Smooth muscle cell (in vitro differentiated cells): ENCODE results near the gene SLC66A3. TPM values are rescaled to one million over a fixed set of nuclear protein-coding genes. Genes with fewer than 3 reads are reported as not detected.

Source experiments
- DNase-seq: peaks from one replicate; lab custom pipeline; 2025; ENCODE audit not compliant: unreplicated experiment; lab: John Stamatoyannopoulos, UW
- H2AFZ ChIP-seq: fragments of 200-600 bp; sonication (generic); 2 replicates; pipeline ENCODE4 v1.6.0; 2016; ENCODE audit warnings: antibody characterized with exemption, low read depth, mild to moderate bottlenecking
- H3F3A ChIP-seq: fragments of 200-600 bp; sonication (generic); 2 replicates; pipeline ENCODE4 v1.6.0; 2017; ENCODE audit warnings: antibody characterized with exemption, low read depth
- H3K27ac ChIP-seq: fragments of 200-600 bp; sonication (generic); 2 replicates; pipeline ENCODE4 v1.5.1; 2016; ENCODE audit warnings: low read depth, mild to moderate bottlenecking
- H3K27me3 ChIP-seq: fragments of 200-600 bp; sonication (generic); 2 replicates; pipeline ENCODE4 v1.6.1; 2016; ENCODE audit warnings: low read depth, mild to moderate bottlenecking
- H3K36me3 ChIP-seq: fragments of 200-600 bp; sonication (generic); 2 replicates; pipeline ENCODE4 v1.5.1; 2016; ENCODE audit warnings: low read depth
- H3K4me1 ChIP-seq: fragments of 200-600 bp; sonication (generic); 2 replicates; pipeline ENCODE4 v1.5.1; 2016; ENCODE audit warnings: low read depth
- H3K4me2 ChIP-seq: fragments of 200-600 bp; sonication (generic); 2 replicates; pipeline ENCODE4 v1.6.0; 2016; ENCODE audit warnings: mild to moderate bottlenecking
- H3K4me3 ChIP-seq: fragments of 200-600 bp; sonication (generic); 2 replicates; pipeline ENCODE4 v1.5.1; 2016; ENCODE audit warnings: mild to moderate bottlenecking
- H3K79me2 ChIP-seq: fragments of 200-600 bp; sonication (generic); 2 replicates; pipeline ENCODE4 v1.6.0; 2016; ENCODE audit warnings: low read depth, mild to moderate bottlenecking
- H3K9ac ChIP-seq: fragments of 200-600 bp; sonication (generic); 2 replicates; pipeline ENCODE4 v1.6.0; 2016; ENCODE audit warnings: low read depth
- H3K9me3 ChIP-seq: fragments of 200-600 bp; sonication (generic); replicated peaks from 2 replicates; pipeline ENCODE4 v1.5.1; 2016; ENCODE audit warnings: low read depth
- H4K20me1 ChIP-seq: fragments of 200-600 bp; sonication (generic); 2 replicates; pipeline ENCODE4 v1.6.0; 2016; ENCODE audit warnings: low read depth
- WGBS: methylation state at CpG from one replicate; pipeline ENCODE4 v1.1.7; 2016; ENCODE audit warnings: low lambda C conversion rate; 5-methylcytosine and 5-hydroxymethylcytosine counted together
- polyA plus RNA-seq: library from polyadenylated mRNA; unstranded; fragments of >200 nt; fragmentation: Nextera tagmentation; extraction: Ambion mirVana; gene quantifications from 2 replicates; pipeline ENCODE4 v1.2.1, GENCODE V29; 2016
- total RNA-seq: library from RNA; depleted of rRNA; stranded (reverse); fragments of >200 nt; gene quantifications from 2 replicates; pipeline ENCODE4 v1.2.3, GENCODE V29; 2014
- TF ChIP-seq, protein P1 (sequence below): fragments of 200-600 bp; sonication (generic); IDR thresholded peaks from 2 replicates; pipeline ENCODE4 v1.5.1; 2017; ENCODE audit warnings: borderline replicate concordance, mild to moderate bottlenecking, antibody characterized with exemption; ENCODE audit not compliant: insufficient read depth, poor library complexity, severe bottlenecking

SLC66A3 gene
- total and polyA plus RNA-seq, 2 experiments from 2014 or later, result 33.5 to 37.2 TPM

DNA sequence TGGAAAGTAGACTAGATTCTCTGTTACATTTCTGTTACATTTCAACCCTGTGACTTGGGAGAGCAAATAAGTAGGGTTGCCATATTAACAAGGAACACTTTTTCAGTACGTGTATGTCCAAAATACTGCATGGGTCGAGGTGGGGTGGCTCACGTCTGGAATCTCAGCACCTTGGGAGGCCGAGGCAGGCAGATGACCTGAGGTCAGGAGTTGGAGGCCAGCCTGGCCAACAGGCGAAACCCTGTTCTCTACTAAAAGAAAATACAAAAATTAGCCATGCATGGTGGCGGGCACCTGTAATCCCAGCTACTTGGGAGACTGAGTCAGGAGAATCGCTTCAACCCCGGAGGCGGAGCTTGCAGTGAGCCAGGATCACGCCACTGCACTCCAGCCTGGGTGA, 11.2 kb downstream of the SLC66A3 start:
- H4K20me1 ChIP-seq, result no peaks in the 10 kb centered on the region
- no peaks in the 10 kb centered on the region for H3K79me2 ChIP-seq
- H3K9me3 ChIP-seq, result no peaks in the 10 kb centered on the region
- DNase-seq, result no peak
- H3K27ac ChIP-seq, result no peak overlapping the region
- H3K4me2 ChIP-seq, result no peak overlapping the region
- H3K4me1 ChIP-seq, result no peaks in the 10 kb centered on the region
- H2AFZ ChIP-seq, result no peak overlapping the region
- no peaks in the 10 kb centered on the region for H3K36me3 ChIP-seq
- no peaks in the 10 kb centered on the region for H3F3A ChIP-seq
- no peaks in the 10 kb centered on the region for H3K27me3 ChIP-seq
- H3K9ac ChIP-seq, result no peak overlapping the region
- H3K4me3 ChIP-seq, result no peak overlapping the region
- 86% methylated on average over 10 of the region's 10 CpGs for WGBS
- TF ChIP-seq, protein P1, sequence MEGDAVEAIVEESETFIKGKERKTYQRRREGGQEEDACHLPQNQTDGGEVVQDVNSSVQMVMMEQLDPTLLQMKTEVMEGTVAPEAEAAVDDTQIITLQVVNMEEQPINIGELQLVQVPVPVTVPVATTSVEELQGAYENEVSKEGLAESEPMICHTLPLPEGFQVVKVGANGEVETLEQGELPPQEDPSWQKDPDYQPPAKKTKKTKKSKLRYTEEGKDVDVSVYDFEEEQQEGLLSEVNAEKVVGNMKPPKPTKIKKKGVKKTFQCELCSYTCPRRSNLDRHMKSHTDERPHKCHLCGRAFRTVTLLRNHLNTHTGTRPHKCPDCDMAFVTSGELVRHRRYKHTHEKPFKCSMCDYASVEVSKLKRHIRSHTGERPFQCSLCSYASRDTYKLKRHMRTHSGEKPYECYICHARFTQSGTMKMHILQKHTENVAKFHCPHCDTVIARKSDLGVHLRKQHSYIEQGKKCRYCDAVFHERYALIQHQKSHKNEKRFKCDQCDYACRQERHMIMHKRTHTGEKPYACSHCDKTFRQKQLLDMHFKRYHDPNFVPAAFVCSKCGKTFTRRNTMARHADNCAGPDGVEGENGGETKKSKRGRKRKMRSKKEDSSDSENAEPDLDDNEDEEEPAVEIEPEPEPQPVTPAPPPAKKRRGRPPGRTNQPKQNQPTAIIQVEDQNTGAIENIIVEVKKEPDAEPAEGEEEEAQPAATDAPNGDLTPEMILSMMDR, result no peak

DNA sequence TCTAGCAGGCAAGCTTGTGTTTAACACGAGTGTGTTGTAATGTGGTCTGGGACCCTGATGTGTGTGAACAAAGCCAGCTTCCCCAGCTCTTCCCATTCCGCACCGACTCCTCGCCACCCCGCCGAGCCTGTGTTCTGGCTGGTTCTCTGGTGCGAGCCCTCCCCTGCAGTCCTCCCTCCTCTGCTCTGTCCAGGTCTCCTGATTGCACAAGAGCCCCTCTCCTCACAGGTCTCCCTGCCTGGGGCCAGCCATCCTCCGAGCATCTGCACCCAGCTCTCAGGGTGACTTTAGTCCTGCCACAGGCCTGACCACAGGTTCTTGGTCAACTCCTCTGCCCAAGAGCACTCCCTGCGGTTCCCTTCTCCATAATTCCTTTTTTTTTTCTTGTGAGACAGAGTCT, 13.2 kb downstream of the SLC66A3 start:
- Histone ChIP-seq H3K36me3 (no peaks in the 10 kb centered on the region), H3K9me3 (no peaks in the 10 kb centered on the region), H3K27ac (no peak overlapping the region), H3K9ac (no peak overlapping the region), H4K20me1 (no peaks in the 10 kb centered on the region), H3K4me1 (no peaks in the 10 kb centered on the region), H2AFZ (no peak overlapping the region), H3K79me2 (no peaks in the 10 kb centered on the region), H3F3A (no peaks in the 10 kb centered on the region), H3K4me2 (no peak overlapping the region), H3K4me3 (no peak overlapping the region), H3K27me3 (no peaks in the 10 kb centered on the region)
- TF ChIP-seq, protein P1, result no peak
- WGBS, result 81% methylated on average over 9 of the region's 9 CpGs
- DNase-seq, result no peak

DNA sequence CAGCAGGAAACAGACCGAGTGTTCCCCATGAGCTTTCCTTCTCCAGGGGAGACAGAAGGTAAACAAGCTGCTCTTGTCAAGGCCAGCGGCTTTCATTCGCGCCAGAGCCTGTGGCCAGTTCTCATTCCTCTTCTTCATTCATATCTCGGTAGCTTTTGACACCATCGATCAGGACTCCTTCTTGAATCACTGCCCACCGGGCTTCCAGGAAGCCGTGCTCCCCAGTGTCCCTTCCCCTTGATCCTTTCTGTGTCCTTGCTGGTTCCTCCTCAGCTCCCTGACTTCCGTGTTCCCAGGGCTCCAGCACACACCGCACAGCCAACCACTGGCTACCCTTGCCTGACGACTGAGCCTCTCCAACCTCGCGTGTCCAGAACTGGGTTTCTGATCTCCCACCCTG, 14.1 kb downstream of the SLC66A3 start:
- no peaks in the 10 kb centered on the region for H3K36me3 ChIP-seq
- H3K4me3 ChIP-seq, result no peak overlapping the region
- no peaks in the 10 kb centered on the region for H3K4me1 ChIP-seq
- no peak overlapping the region for H3K9ac ChIP-seq
- no peak for DNase-seq
- H3K4me2 ChIP-seq, result no peak overlapping the region
- H3K79me2 ChIP-seq, result no peaks in the 10 kb centered on the region
- H2AFZ ChIP-seq, result no peak overlapping the region
- TF ChIP-seq, protein P1, result no peak
- WGBS, result 92% methylated on average over 13 of the region's 13 CpGs
- no peaks in the 10 kb centered on the region for H3K9me3 ChIP-seq
- no peaks in the 10 kb centered on the region for H3F3A ChIP-seq
- H4K20me1 ChIP-seq, result no peaks in the 10 kb centered on the region
- no peak overlapping the region for H3K27ac ChIP-seq
- no peaks in the 10 kb centered on the region for H3K27me3 ChIP-seq

DNA sequence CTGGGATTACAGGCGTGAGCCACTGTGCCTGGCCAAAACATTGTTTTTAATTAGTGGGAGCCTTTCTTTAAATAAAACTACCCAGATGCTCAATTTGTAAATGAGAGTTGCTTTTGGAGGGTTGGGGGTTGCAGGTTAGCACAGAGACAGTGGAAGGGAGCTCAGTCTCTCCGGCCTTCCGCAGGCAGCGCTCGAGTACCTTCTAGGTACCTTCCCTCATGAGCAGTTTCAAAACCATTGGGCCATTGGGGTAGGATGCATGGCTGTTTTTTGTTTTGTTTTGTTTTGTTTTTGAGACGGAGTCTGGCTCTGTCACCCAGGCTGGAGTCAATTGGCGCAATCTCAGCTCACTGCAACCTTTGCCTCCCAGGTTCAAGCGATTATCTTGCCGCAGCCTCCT, 19.0 kb downstream of the SLC66A3 start:
- Histone ChIP-seq H3K9me3 (no peaks in the 10 kb centered on the region), H3K27me3 (no peaks in the 10 kb centered on the region), H3K4me2 (no peak overlapping the region), H3F3A (no peaks in the 10 kb centered on the region), H2AFZ (no peak overlapping the region), H3K79me2 (no peaks in the 10 kb centered on the region), H4K20me1 (no peaks in the 10 kb centered on the region), H3K4me3 (no peak overlapping the region), H3K27ac (no peak overlapping the region), H3K36me3 (no peaks in the 10 kb centered on the region), H3K4me1 (no peaks in the 10 kb centered on the region), H3K9ac (no peak overlapping the region)
- 99% methylated on average over 9 of the region's 9 CpGs for WGBS
- TF ChIP-seq, protein P1, result no peak
- DNase-seq, result no peak
